GM12878 (cell line): ENCODE results near the gene GOSR2. TPM values are rescaled to one million over a fixed set of nuclear protein-coding genes. Genes with fewer than 3 reads are reported as not detected.

Source experiments
- ATAC-seq: fragments of 200-7000 bp; cut with Tn5 transposase; 3 replicates; pipeline ENCODE4 v1.9.1; 2020; ENCODE audit warnings: mild to moderate bottlenecking, moderate library complexity
- BruUV-seq: library from RNA; stranded (reverse); fragments of 400-500 nt; replicated peaks from 2 replicates; lab custom pipeline; 2021; lab: Mats Ljungman, UMichigan
- CTCF ChIA-PET: fragments of 300-600 bp; sonication (Branson Sonifier 250); formaldehyde crosslinking; extraction: SDS; loops from one replicate; lab custom pipeline; 2021; ENCODE audit warnings: inconsistent platforms; lab: Yijun Ruan, JAX
- POLR2A ChIA-PET: fragments of 350-600 bp; formaldehyde crosslinking; extraction: SDS; loops from one replicate; lab custom pipeline; 2021; ENCODE audit warnings: inconsistent platforms; lab: Charles Lee
- RAD21 ChIA-PET: fragments of 300-600 bp; sonication (Branson Sonifier 250); formaldehyde crosslinking; loops from one replicate; lab custom pipeline; 2023; ENCODE audit warnings: antibody characterized with exemption; ENCODE audit not compliant: unreplicated experiment; lab: Charles Lee
- SMC1A ChIA-PET: fragments of 300-600 bp; sonication (Branson Sonifier 250); formaldehyde crosslinking; loops from one replicate; lab custom pipeline; 2023; ENCODE audit not compliant: unreplicated experiment, uncharacterized antibody; lab: Charles Lee
- DNase-seq: peaks from one replicate; pipeline ENCODE4 v3.0.0-alpha.2; 2011; ENCODE audit warnings: low read depth, low spot score
- FAIRE-seq: peaks from 3 replicates; lab custom pipeline; 2011; peaks lifted over from hg19 to GRCh38; lab: Jason Lieb, UNC
- H2AFZ ChIP-seq: 2 replicates; pipeline ENCODE4 v1.6.0; 2011; ENCODE audit warnings: low read depth, low read length, control low read depth; ENCODE audit not compliant: control insufficient read depth
- H3K27ac ChIP-seq: 2 replicates; pipeline ENCODE4 v1.5.1; 2011; ENCODE audit warnings: control low read depth; ENCODE audit not compliant: control insufficient read depth, insufficient read depth
- H3K27me3 ChIP-seq, 2 experiments: replicated peaks in 1 of 2; 2 replicates each; pipeline versions ENCODE4 v1.6.0 to v1.6.1; 2011; ENCODE audit warnings: low read length in 1 of 2; ENCODE audit not compliant: control insufficient read depth in 2 of 2, insufficient read depth in 2 of 2
- H3K36me3 ChIP-seq, 2 experiments: 2 replicates each; pipeline ENCODE4 v1.5.1; 2011; ENCODE audit warnings: low read length in 1 of 2; ENCODE audit not compliant: control insufficient read depth in 2 of 2, insufficient read depth in 2 of 2
- H3K4me1 ChIP-seq: 2 replicates; pipeline ENCODE4 v1.6.1; 2011; ENCODE audit warnings: mild to moderate bottlenecking, low read length, moderate library complexity, mixed read lengths; ENCODE audit not compliant: control insufficient read depth, insufficient read depth
- H3K4me2 ChIP-seq: 2 replicates; pipeline ENCODE4 v1.6.0; 2011; ENCODE audit warnings: control low read depth; ENCODE audit not compliant: control insufficient read depth, insufficient read depth
- H3K4me3 ChIP-seq: fragments of 200-600 bp; sonication (generic); 2 replicates; pipeline ENCODE4 v1.5.1; 2016
- H3K79me2 ChIP-seq: 2 replicates; pipeline ENCODE4 v1.6.0; 2011; ENCODE audit warnings: low read length; ENCODE audit not compliant: control insufficient read depth, insufficient read depth
- H3K9ac ChIP-seq: 2 replicates; pipeline ENCODE4 v1.8.0; 2011; ENCODE audit warnings: low read length, control low read depth, mixed read lengths; ENCODE audit not compliant: control insufficient read depth, insufficient read depth
- H3K9me3 ChIP-seq: replicated peaks from 3 replicates; pipeline ENCODE4 v1.5.1; 2011; ENCODE audit warnings: mild to moderate bottlenecking, low read length; ENCODE audit not compliant: control insufficient read depth, insufficient read depth
- H4K20me1 ChIP-seq: 2 replicates; pipeline ENCODE4 v1.6.0; 2011; ENCODE audit not compliant: control insufficient read depth, insufficient read depth
- BMI1 ChIP-seq: fragments of 450-650 bp; IDR thresholded peaks from 2 replicates; pipeline ENCODE4 v1.6.1; 2016; ENCODE audit warnings: mild to moderate bottlenecking, moderate library complexity, borderline replicate concordance
- CREB1 ChIP-seq: IDR thresholded peaks from 2 replicates; pipeline ENCODE4 v1.6.1; 2012; ENCODE audit warnings: low read depth, mild to moderate bottlenecking, inconsistent platforms
- CREM ChIP-seq: IDR thresholded peaks from 2 replicates; pipeline ENCODE4 v1.6.1; 2014; ENCODE audit warnings: antibody characterized with exemption, low read depth
- EZH2 ChIP-seq: IDR thresholded peaks from 2 replicates; pipeline ENCODE4 v1.6.1; 2012; ENCODE audit warnings: low read depth, mild to moderate bottlenecking, control low read depth, inconsistent platforms, low read length, borderline replicate concordance; ENCODE audit not compliant: control insufficient read depth
- FOXM1 ChIP-seq: IDR thresholded peaks from 2 replicates; pipeline ENCODE4 v1.6.1; 2012; ENCODE audit warnings: low read depth, mild to moderate bottlenecking, inconsistent platforms, low read length, moderate library complexity
- GATAD2B ChIP-seq: fragments of 450-650 bp; conservative IDR thresholded peaks from 2 replicates; pipeline ENCODE4 v1.6.1; 2017; ENCODE audit warnings: low read depth, mild to moderate bottlenecking, moderate library complexity
- POLR2A ChIP-seq: IDR thresholded peaks from 2 replicates; pipeline ENCODE4 v1.6.1; 2011; ENCODE audit warnings: low read depth, mild to moderate bottlenecking, low read length
- POLR2AphosphoS5 ChIP-seq: IDR thresholded peaks from 2 replicates; pipeline ENCODE4 v1.6.1; 2011; ENCODE audit warnings: mild to moderate bottlenecking, low read length, inconsistent platforms
- RELA ChIP-seq: fragments of 450-650 bp; IDR thresholded peaks from 2 replicates; pipeline ENCODE4 v1.8.0; 2014; ENCODE audit warnings: borderline replicate concordance; ENCODE audit not compliant: partially characterized antibody
- SMAD5 ChIP-seq: IDR thresholded peaks from 2 replicates; pipeline ENCODE4 v1.6.1; 2016; ENCODE audit warnings: antibody characterized with exemption, low read depth
- SP1 ChIP-seq: IDR thresholded peaks from one replicate; pipeline ENCODE4 v1.6.1; 2011; ENCODE audit warnings: low read depth, low read length
- TARDBP ChIP-seq: IDR thresholded peaks from 2 replicates; pipeline ENCODE4 v1.6.1; 2016; ENCODE audit warnings: borderline replicate concordance
- TBL1XR1 ChIP-seq: IDR thresholded peaks from 2 replicates; pipeline ENCODE4 v1.6.1; 2012; ENCODE audit warnings: low read depth, low read length, improper control_type of control experiment
- ZNF207 ChIP-seq: fragments of 450-650 bp; IDR thresholded peaks from 2 replicates; pipeline ENCODE4 v1.6.1; 2014; ENCODE audit warnings: antibody characterized with exemption, mild to moderate bottlenecking, borderline replicate concordance
- ZNF274 ChIP-seq: IDR thresholded peaks from one replicate; pipeline ENCODE4 v1.8.0; 2011; ENCODE audit not compliant: insufficient read length, insufficient read depth
- WGBS: methylation state at CpG from one replicate; pipeline ENCODE4 v1.1.6; 2016; ENCODE audit warnings: low lambda C conversion rate; ENCODE audit not compliant: insufficient replicate concordance, insufficient coverage; ENCODE audit errors: missing lambda C conversion rate; 5-methylcytosine and 5-hydroxymethylcytosine counted together
- in situ Hi-C: fragments of 300-500 bp; cut with MboI; formaldehyde crosslinking; loops from 9 replicates; pipeline ENCODE4 v1.14.3; 2018; ENCODE audit warnings: mixed read lengths
- intact Hi-C: fragments of 100-400 bp; cut with micrococcal nuclease; formaldehyde crosslinking; loops from one replicate; pipeline ENCODE4 v1.14.2; 2022; ENCODE audit not compliant: unreplicated experiment
- polyA plus RNA-seq, 11 experiments: library from polyadenylated mRNA; depleted of rRNA in 4 of 11; unstranded in 6 of 11; stranded (reverse) in 5 of 11; fragments of >200 nt; fragmentation: Nextera tagmentation in 4 of 11; fragmentation: Illumina TruSeq in 1 of 11; extraction: Ambion mirVana in 4 of 11; extraction: Trizol in 1 of 11; gene quantifications; 1 replicate in 1 of 11; 2 replicates in 10 of 11; pipeline versions ENCODE4 v1.2.1 to v1.2.3, GENCODE V29; 2011 to 2016; ENCODE audit warnings: inconsistent platforms in 2 of 11, missing spikeins in 2 of 11, low read depth in 1 of 11
- total RNA-seq, 4 experiments: library from RNA; depleted of rRNA in 3 of 4; stranded (reverse); fragments of >200 nt in 3 of 4; fragmentation: Illumina TruSeq in 1 of 4; extraction: Trizol in 1 of 4; gene quantifications; 2 replicates each; pipeline versions ENCODE4 v1.2.1 to v1.2.3, GENCODE V29; 2013 to 2021
- TF ChIP-seq, protein P1 (sequence below): fragments of 450-650 bp; IDR thresholded peaks from 2 replicates; pipeline ENCODE4 v1.6.1; 2017; ENCODE audit warnings: mild to moderate bottlenecking, moderate library complexity
- TF ChIP-seq, protein P2 (sequence below): fragments of 450-650 bp; IDR thresholded peaks from 2 replicates; pipeline ENCODE4 v1.6.1; 2017; ENCODE audit warnings: mild to moderate bottlenecking
- TF ChIP-seq, protein P3 (sequence below): IDR thresholded peaks from 2 replicates; pipeline ENCODE4 v1.6.1; 2012; ENCODE audit warnings: low read depth, low read length, improper control_type of control experiment

GOSR2 gene
- total and polyA plus RNA-seq, 10 of the 15 experiments (the other 5 are each of a cell fraction or from before 2014, with no cell fraction given) = 30.1 to 64.5 (median 47.0) TPM

DNA sequence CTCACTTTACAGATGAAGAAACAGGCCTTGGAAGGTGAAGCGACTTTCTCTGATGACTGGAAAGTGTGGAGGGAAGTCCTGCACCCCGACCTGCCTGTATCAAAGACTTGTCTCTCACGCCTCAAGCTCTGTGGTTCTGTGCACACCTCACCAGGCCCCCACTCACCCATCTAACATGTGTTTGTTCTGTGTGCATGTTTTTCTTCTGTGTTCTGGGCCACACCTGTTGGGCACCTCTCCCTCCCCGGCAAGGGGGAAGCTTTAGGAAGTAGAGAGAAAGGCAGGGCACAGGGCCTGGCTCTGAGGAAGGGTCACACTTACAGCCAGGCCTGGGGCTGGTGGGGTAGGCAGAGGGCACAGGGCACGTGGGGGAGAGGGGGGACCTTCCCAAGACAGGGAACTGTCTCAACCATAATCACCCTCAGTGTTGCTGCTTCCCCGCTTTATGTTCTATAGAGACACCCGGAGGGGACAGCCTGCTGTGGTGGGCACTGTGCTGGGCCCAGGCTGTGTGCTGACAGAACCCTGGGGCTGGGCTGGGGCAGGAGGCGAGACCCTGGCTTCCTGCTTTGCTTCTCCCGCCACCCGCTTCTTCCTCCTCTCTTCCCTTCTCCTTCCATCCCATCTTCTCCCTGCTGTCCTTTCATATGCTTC is 48.8 kb downstream of the GOSR2 start:
- RAD21 ChIA-PET = no interaction called here
- DNase-seq (no peak), ATAC-seq (no peak), FAIRE-seq (no peak)
- H4K20me1 ChIP-seq = peaks cover 2% of the 10 kb centered on the region; the same call in 1 of the 2 replicates
- no peaks in the 10 kb centered on the region for H3K4me1 ChIP-seq
- no peak overlapping the region for H3K27ac ChIP-seq
- TF ChIP-seq POLR2A = no peak
- no peak for TF ChIP-seq GATAD2B
- TF ChIP-seq SMAD5 = no peak
- TF ChIP-seq, protein P1, sequence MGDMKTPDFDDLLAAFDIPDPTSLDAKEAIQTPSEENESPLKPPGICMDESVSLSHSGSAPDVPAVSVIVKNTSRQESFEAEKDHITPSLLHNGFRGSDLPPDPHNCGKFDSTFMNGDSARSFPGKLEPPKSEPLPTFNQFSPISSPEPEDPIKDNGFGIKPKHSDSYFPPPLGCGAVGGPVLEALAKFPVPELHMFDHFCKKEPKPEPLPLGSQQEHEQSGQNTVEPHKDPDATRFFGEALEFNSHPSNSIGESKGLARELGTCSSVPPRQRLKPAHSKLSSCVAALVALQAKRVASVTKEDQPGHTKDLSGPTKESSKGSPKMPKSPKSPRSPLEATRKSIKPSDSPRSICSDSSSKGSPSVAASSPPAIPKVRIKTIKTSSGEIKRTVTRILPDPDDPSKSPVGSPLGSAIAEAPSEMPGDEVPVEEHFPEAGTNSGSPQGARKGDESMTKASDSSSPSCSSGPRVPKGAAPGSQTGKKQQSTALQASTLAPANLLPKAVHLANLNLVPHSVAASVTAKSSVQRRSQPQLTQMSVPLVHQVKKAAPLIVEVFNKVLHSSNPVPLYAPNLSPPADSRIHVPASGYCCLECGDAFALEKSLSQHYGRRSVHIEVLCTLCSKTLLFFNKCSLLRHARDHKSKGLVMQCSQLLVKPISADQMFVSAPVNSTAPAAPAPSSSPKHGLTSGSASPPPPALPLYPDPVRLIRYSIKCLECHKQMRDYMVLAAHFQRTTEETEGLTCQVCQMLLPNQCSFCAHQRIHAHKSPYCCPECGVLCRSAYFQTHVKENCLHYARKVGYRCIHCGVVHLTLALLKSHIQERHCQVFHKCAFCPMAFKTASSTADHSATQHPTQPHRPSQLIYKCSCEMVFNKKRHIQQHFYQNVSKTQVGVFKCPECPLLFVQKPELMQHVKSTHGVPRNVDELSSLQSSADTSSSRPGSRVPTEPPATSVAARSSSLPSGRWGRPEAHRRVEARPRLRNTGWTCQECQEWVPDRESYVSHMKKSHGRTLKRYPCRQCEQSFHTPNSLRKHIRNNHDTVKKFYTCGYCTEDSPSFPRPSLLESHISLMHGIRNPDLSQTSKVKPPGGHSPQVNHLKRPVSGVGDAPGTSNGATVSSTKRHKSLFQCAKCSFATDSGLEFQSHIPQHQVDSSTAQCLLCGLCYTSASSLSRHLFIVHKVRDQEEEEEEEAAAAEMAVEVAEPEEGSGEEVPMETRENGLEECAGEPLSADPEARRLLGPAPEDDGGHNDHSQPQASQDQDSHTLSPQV = no peak
- no peak for TF ChIP-seq CREB1
- TF ChIP-seq BMI1 = no peak
- TF ChIP-seq, protein P2, sequence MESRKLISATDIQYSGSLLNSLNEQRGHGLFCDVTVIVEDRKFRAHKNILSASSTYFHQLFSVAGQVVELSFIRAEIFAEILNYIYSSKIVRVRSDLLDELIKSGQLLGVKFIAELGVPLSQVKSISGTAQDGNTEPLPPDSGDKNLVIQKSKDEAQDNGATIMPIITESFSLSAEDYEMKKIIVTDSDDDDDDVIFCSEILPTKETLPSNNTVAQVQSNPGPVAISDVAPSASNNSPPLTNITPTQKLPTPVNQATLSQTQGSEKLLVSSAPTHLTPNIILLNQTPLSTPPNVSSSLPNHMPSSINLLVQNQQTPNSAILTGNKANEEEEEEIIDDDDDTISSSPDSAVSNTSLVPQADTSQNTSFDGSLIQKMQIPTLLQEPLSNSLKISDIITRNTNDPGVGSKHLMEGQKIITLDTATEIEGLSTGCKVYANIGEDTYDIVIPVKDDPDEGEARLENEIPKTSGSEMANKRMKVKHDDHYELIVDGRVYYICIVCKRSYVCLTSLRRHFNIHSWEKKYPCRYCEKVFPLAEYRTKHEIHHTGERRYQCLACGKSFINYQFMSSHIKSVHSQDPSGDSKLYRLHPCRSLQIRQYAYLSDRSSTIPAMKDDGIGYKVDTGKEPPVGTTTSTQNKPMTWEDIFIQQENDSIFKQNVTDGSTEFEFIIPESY = no peak
- no peak for TF ChIP-seq FOXM1
- TF ChIP-seq RELA = no peak
- TF ChIP-seq, protein P3, sequence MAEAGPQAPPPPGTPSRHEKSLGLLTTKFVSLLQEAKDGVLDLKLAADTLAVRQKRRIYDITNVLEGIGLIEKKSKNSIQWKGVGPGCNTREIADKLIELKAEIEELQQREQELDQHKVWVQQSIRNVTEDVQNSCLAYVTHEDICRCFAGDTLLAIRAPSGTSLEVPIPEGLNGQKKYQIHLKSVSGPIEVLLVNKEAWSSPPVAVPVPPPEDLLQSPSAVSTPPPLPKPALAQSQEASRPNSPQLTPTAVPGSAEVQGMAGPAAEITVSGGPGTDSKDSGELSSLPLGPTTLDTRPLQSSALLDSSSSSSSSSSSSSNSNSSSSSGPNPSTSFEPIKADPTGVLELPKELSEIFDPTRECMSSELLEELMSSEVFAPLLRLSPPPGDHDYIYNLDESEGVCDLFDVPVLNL = no peak
- TF ChIP-seq ZNF207 = no peak
- TF ChIP-seq CREM = no peak
- TF ChIP-seq TBL1XR1 = no peak
- no peak for TF ChIP-seq TARDBP
- TF ChIP-seq ZNF274 = no peak
- TF ChIP-seq SP1 = no peak
- no peak for TF ChIP-seq POLR2AphosphoS5
- TF ChIP-seq EZH2 = no peak
- SMC1A ChIA-PET = interaction anchor here (1.5 kb wide), 1 partner anchor 12 kb away, joined by 3 read pairs; no protein-coding TSS in a partner anchor
- no peak overlapping the region for H3K4me3 ChIP-seq
- H3K79me2 ChIP-seq = no peaks in the 10 kb centered on the region
- intact Hi-C loops (no loop called here), in situ Hi-C loops (no loop called here)
- no peak overlapping the region for H3K4me2 ChIP-seq
- H3K27me3 ChIP-seq = peaks cover 0 to 2% of the 10 kb centered on the region in 2 experiments; a peak in 3 of 4 replicates
- CTCF ChIA-PET = no interaction called here
- H3K9me3 ChIP-seq = no peaks in the 10 kb centered on the region
- no TSS peak for BruUV-seq
- POLR2A ChIA-PET = no interaction called here
- 44% methylated on average over 10 of the region's 10 CpGs for WGBS
- no peaks in the 10 kb centered on the region for H3K36me3 ChIP-seq
- H2AFZ ChIP-seq = no peak overlapping the region
- H3K9ac ChIP-seq = no peak overlapping the region
